HG03196 (cell line): ENCODE data around the gene KPNA1.

Experiments
- ATAC-seq: cut with Tn5 transposase; IDR thresholded peaks from one replicate; pipeline ENCODE4 v1.9.1; 2021; ENCODE audit not compliant: unreplicated experiment

KPNA1 gene

DNA sequence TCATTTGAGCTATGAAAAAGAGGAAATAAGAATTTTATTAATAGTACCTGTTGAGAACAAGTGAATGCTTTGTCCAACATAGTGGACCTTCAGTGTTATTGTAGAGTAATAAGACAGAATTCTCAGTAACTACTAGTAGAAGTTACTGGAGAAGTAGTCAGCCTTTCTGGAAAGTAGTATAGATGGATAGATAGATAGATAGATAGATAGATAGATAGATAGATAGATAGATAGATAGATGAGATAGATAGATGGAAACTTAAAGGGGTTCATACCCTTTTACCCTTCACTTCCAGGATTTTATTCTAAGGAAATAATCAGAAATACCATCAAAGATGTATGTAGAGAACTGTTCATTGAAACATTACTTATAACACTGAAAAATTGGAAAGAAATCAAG, 125.5 kb downstream of the KPNA1 start:
- ATAC-seq = no peak

GRCh38 chr3:122387709-122388108, 127.0 kb downstream of the KPNA1 start:
- no peak for ATAC-seq

- ATAC-seq = peak; percentile 86
Observed at GRCh38 chr3:122383771-122384697, 130.7 kb downstream of the KPNA1 start, which contains the start of gene FAM162A. Gene FAM162A, plus strand, starts transcription at chr3:122384182. Its CDS starts 84 bp downstream, at chr3:122384266.

DNA sequence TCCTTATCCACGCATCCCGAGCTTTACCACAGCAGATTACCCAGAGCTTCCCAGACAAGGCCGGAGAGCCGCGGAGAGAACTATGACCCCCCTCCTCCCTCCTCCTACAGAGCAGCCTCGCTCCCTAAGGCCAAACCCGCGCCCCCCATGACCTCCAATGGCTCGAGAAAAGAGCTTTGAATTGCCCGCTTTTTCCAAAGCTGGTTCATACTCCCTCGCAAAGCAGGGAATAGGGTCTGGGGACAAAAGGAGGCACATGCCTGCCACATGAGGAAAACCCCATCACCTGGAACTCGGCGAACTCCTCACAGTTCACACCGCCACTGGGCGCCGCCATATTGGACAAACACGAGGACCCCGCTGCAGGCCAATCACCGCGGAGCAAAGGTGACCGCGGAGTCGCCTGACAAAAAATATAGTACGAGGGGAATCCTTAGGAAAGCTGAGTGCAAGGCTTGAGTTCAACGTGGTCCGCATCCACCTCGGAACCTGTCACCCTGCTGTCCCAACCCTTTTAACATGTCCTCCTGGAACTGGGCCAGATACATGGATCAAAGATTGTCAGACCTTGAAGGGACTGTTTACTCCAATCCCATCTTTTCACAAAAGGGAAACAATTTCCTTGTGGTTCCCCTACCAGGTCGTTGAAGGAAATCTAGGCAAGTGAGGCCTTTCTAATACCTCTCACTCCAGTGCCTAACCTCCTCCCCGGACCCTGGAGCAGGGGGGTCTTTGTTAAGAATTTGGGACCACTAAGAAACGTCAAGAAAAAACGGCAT, 131.7 kb downstream of the KPNA1 start, which contains the start of gene MIX23:
MIX23 (minus strand) TSS at position 344 of the 779 bp plus-strand sequence; CDS start at position 337, 7 bp downstream.
- ATAC-seq = peak; percentile 44

DNA sequence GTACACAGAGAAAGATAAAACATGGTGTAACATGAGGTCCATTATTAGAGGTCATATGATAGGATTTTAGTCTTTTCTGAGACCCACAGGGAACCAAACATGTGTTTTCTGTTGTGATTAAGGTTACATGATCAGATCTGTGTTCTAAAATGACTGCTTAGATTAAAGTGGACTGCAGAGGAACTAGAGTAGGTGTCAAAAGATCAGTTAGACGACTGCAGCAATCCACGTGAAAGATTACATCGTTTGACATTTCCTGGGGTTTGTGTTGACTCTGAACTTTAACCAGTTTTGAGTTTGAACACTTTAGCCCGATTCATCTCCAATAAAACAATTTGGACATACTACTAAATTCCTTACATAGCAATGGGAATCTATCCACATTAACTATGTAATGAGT, 136.8 kb downstream of the KPNA1 start:
- no peak for ATAC-seq

DNA sequence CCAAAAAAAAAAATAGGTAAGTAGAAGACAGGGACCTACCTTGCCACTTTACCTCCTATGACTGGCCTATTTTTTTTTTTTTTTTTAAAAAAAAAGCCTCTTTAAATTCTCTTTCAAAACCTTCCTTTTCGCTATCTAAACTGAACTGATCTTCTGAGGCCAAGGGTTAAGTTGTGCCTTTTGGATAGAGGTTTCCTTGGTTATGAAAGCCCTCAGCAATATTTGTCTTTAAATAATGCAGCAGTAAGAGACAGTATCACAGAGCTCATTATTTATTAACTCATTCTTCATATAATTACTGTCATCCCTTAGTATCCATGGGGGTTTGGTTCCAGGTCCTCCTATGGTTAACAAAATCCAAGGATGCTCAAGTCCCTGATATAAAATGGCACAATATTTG, 140.7 kb downstream of the KPNA1 start:
- no peak for ATAC-seq
